B cell (primary cell): ENCODE results near the gene PRRG2. TPM values are rescaled to one million over a fixed set of nuclear protein-coding genes. Genes with fewer than 3 reads are reported as not detected.

Source experiments
- ATAC-seq: fragments of 200-7000 bp; cut with Tn5 transposase; one replicate; pipeline ENCODE4 v1.10.0; 2021; ENCODE audit warnings: low read depth, mild to moderate bottlenecking, moderate number of reproducible peaks, moderate library complexity
- CTCF ChIA-PET: fragments of 350-600 bp; sonication (Branson Sonifier 250); formaldehyde crosslinking; loops from one replicate; lab custom pipeline; 2021; ENCODE audit warnings: antibody characterized with exemption, inconsistent platforms; lab: Charles Lee
- POLR2A ChIA-PET: fragments of 350-600 bp; sonication (Branson Sonifier 250); formaldehyde crosslinking; loops from one replicate; lab custom pipeline; 2021; ENCODE audit warnings: antibody characterized with exemption; lab: Charles Lee
- DNase-seq: peaks from one replicate; pipeline ENCODE4 v3.0.0; 2013
- H2AFZ ChIP-seq: 2 replicates; pipeline ENCODE4 v1.6.1; 2012; ENCODE audit warnings: mild to moderate bottlenecking, low read depth, low read length; ENCODE audit not compliant: insufficient read depth, poor library complexity, severe bottlenecking
- H3K27ac ChIP-seq, 2 donors: 1 replicate in 1 of 2; 2 replicates in 1 of 2; pipeline ENCODE4 v1.5.1; 2012 to 2013; ENCODE audit warnings: low read length in 2 of 2, mild to moderate bottlenecking in 2 of 2, moderate library complexity in 1 of 2
- H3K27me3 ChIP-seq, 4 experiments: fragments of 200-600 bp in 1 of 4; sonication (generic) in 1 of 4; replicated peaks in 1 of 4; 1 replicate in 2 of 4; 2 replicates in 2 of 4; pipeline versions ENCODE4 v1.6.1 to v1.7.0; 2013 to 2016; ENCODE audit warnings: low read length in 3 of 4, mild to moderate bottlenecking in 2 of 4, mixed read lengths in 1 of 4, moderate library complexity in 1 of 4; ENCODE audit not compliant: insufficient read depth in 4 of 4, control insufficient read depth in 3 of 4; ENCODE audit errors: control extremely low read depth in 1 of 4
- H3K36me3 ChIP-seq, 2 experiments: replicated peaks in 1 of 2; 1 replicate in 1 of 2; 2 replicates in 1 of 2; pipeline versions ENCODE4 v1.6.1 to v1.7.1; 2013; ENCODE audit warnings: low read length in 1 of 2; ENCODE audit not compliant: insufficient read depth in 2 of 2, control insufficient read depth in 1 of 2; ENCODE audit errors: control extremely low read depth in 1 of 2, extremely low read depth in 1 of 2
- H3K4me1 ChIP-seq, 2 donors: fragments of 200-600 bp in 1 of 2; sonication (generic) in 1 of 2; 1 replicate in 1 of 2; 2 replicates in 1 of 2; pipeline versions ENCODE4 v1.5.1 to v1.6.1; 2013 to 2017; ENCODE audit warnings: low read length in 2 of 2; ENCODE audit not compliant: control insufficient read depth in 2 of 2, insufficient read depth in 2 of 2
- H3K4me2 ChIP-seq: replicated peaks from 2 replicates; pipeline ENCODE3; 2012; ENCODE audit warnings: mild to moderate bottlenecking, low read depth, low read length; ENCODE audit not compliant: poor library complexity, severe bottlenecking
- H3K4me3 ChIP-seq, 5 experiments: fragments of 200-600 bp in 1 of 5; sonication (generic) in 1 of 5; 1 replicate in 3 of 5; 2 replicates in 2 of 5; pipeline versions ENCODE4 v1.5.1 to v1.7.0; 2011 to 2016; ENCODE audit warnings: low read length in 4 of 5, mild to moderate bottlenecking in 4 of 5, low read depth in 2 of 5, control low read depth in 1 of 5, moderate library complexity in 1 of 5; ENCODE audit not compliant: insufficient read depth in 1 of 5; ENCODE audit errors: control extremely low read depth in 1 of 5, extremely low read depth in 1 of 5
- H3K79me2 ChIP-seq: fragments of 200-600 bp; sonication (generic); one replicate; pipeline ENCODE4 v1.6.0; 2016; ENCODE audit warnings: low read length; ENCODE audit not compliant: control insufficient read depth, insufficient read depth
- H3K9ac ChIP-seq: fragments of 200-600 bp; sonication (generic); 2 replicates; pipeline ENCODE4 v1.6.1; 2017; ENCODE audit warnings: mild to moderate bottlenecking, low read length, moderate library complexity
- H3K9me3 ChIP-seq, 3 donors: one replicate each; pipeline versions ENCODE4 v1.6.1 to v1.7.1; 2013; ENCODE audit warnings: low read length in 2 of 3; ENCODE audit not compliant: control insufficient read depth in 2 of 3, insufficient read depth in 1 of 3; ENCODE audit errors: control extremely low read depth in 1 of 3
- H4K20me1 ChIP-seq: 2 replicates; pipeline ENCODE4 v1.6.0; 2012; ENCODE audit warnings: mild to moderate bottlenecking, low read length; ENCODE audit not compliant: insufficient read depth, control insufficient read depth, poor library complexity, severe bottlenecking
- H3K27ac Mint-ChIP-seq: one replicate; pipeline ENCODE4 v1.8.0; 2021; ENCODE audit warnings: mixed read lengths
- H3K27me3 Mint-ChIP-seq: one replicate; pipeline ENCODE4 v1.8.0; 2021; ENCODE audit warnings: mixed read lengths
- H3K4me1 Mint-ChIP-seq: one replicate; pipeline ENCODE4 v1.8.0; 2021; ENCODE audit warnings: mixed read lengths
- H3K4me3 Mint-ChIP-seq: one replicate; pipeline ENCODE4 v1.8.0; 2021; ENCODE audit warnings: mixed read lengths
- H3K9me3 Mint-ChIP-seq: one replicate; pipeline ENCODE4 v1.8.0; 2022; ENCODE audit warnings: mixed read lengths; ENCODE audit not compliant: insufficient read depth
- CTCF ChIP-seq: fragments of 200-600 bp; IDR thresholded peaks from one replicate; pipeline ENCODE4 v1.8.0; 2022; ENCODE audit warnings: antibody characterized with exemption, mild to moderate bottlenecking
- EZH2 ChIP-seq: IDR thresholded peaks from 2 replicates; pipeline ENCODE4 v1.6.1; 2012; ENCODE audit warnings: borderline replicate concordance, low read depth, mild to moderate bottlenecking, moderate library complexity, low read length; ENCODE audit not compliant: insufficient read depth, poor library complexity, severe bottlenecking
- WGBS: methylation state at CpG from one replicate; pipeline ENCODE4 v1.1.5; 2013; ENCODE audit warnings: missing lambda C conversion rate; ENCODE audit not compliant: insufficient coverage; 5-methylcytosine and 5-hydroxymethylcytosine counted together
- intact Hi-C: fragments of 100-400 bp; cut with micrococcal nuclease; formaldehyde crosslinking; loops from one replicate; pipeline ENCODE4 v1.10.0; 2022
- polyA plus RNA-seq: library from polyadenylated mRNA; depleted of rRNA; stranded (reverse); fragments of >200 nt; gene quantifications from 2 replicates; pipeline ENCODE4 v1.2.3, GENCODE V29; 2012
- total RNA-seq, 2 donors: library from RNA; stranded (reverse); fragments of 120-200 nt in 1 of 2; gene quantifications; 1 replicate in 1 of 2; 2 replicates in 1 of 2; pipeline versions ENCODE4 v1.2.3 to v1.2.4, GENCODE V29; 2013 to 2022

The PRRG2 gene
- total and polyA plus RNA-seq, 2 donors (not counting 1 experiment from before 2014, with no cell fraction given): 1.1 to 4.4 TPM

GRCh38 chr19:49539192-49539952 lies 41.7 kb upstream of the PRRG2 start:
- WGBS: 100% methylated on average over 1 of the region's 13 CpGs
- peaks cover 35% of the 10 kb centered on the region for H3K4me1 Mint-ChIP-seq
- peak overlapping the region; percentile 26 for H3K27ac Mint-ChIP-seq
- intact Hi-C loops: no loop called here
- H3K9me3 Mint-ChIP-seq: no peaks in the 10 kb centered on the region
- H3K27me3 Mint-ChIP-seq: no peaks in the 10 kb centered on the region
- H2AFZ ChIP-seq: no peak overlapping the region
- H3K4me2 ChIP-seq: no peak overlapping the region
- H3K9ac ChIP-seq: no peak overlapping the region
- ChIA-PET POLR2A (interaction anchor here (0.6 to 0.7 kb wide), 4 partner anchors 27 to 304 kb away, joined by 3 to 10 read pairs (median 7); no protein-coding TSS in a partner anchor), CTCF (interaction anchor here (1.7 to 6.2 kb wide), 3 partner anchors 7 to 133 kb away, joined by 6 to 59 read pairs (median 23); no protein-coding TSS in a partner anchor)
- H3K4me3 ChIP-seq: no peak overlapping the region
- H3K9me3 ChIP-seq: no peaks in the 10 kb centered on the region
- ATAC-seq: no peak
- H3K36me3 ChIP-seq: no peaks in the 10 kb centered on the region
- no peaks in the 10 kb centered on the region for H4K20me1 ChIP-seq
- H3K4me1 ChIP-seq: peaks cover 24 to 35% of the 10 kb centered on the region in 2 donors
- no peak for DNase-seq
- no peak overlapping the region for H3K4me3 Mint-ChIP-seq
- TF ChIP-seq EZH2: no peak
- no peak for TF ChIP-seq CTCF
- no peaks in the 10 kb centered on the region for H3K27me3 ChIP-seq
- H3K79me2 ChIP-seq: no peaks in the 10 kb centered on the region
- H3K27ac ChIP-seq: no peak overlapping the region

- Histone ChIP-seq H4K20me1 (no peaks in the 10 kb centered on the region), H3K4me1 (peaks cover 14 to 25% of the 10 kb centered on the region in 2 donors), H3K9me3 (no peaks in the 10 kb centered on the region), H3K36me3 (no peaks in the 10 kb centered on the region), H3K4me2 (no peak overlapping the region), H3K4me3 (no peak overlapping the region), H3K27me3 (no peaks in the 10 kb centered on the region), H3K9ac (no peak overlapping the region), H2AFZ (no peak overlapping the region), H3K79me2 (no peaks in the 10 kb centered on the region), H3K27ac (no peak overlapping the region)
- Mint-ChIP-seq H3K4me1 (peaks cover 24% of the 10 kb centered on the region), H3K27ac (no peak overlapping the region), H3K27me3 (no peaks in the 10 kb centered on the region), H3K4me3 (no peak overlapping the region), H3K9me3 (no peaks in the 10 kb centered on the region)
- ChIA-PET POLR2A (interaction anchor here (0.7 kb wide), 1 partner anchor 33 kb away, joined by 8 read pairs; no protein-coding TSS in a partner anchor), CTCF (interaction anchor here (0.9 to 1.1 kb wide), 2 partner anchors 30 to 34 kb away, joined by 3 read pairs; no protein-coding TSS in a partner anchor)
- ATAC-seq (no peak), DNase-seq (no peak)
- intact Hi-C loops: no loop called here
- TF ChIP-seq EZH2: no peak
- no peak for TF ChIP-seq CTCF
- WGBS: 95% methylated on average over 3 of the region's 6 CpGs
Measured at GRCh38 chr19:49541914-49542313, 39.2 kb upstream of the PRRG2 start.
